ENCODE data around the gene YTHDF1.

Gene YTHDF1

DNA sequence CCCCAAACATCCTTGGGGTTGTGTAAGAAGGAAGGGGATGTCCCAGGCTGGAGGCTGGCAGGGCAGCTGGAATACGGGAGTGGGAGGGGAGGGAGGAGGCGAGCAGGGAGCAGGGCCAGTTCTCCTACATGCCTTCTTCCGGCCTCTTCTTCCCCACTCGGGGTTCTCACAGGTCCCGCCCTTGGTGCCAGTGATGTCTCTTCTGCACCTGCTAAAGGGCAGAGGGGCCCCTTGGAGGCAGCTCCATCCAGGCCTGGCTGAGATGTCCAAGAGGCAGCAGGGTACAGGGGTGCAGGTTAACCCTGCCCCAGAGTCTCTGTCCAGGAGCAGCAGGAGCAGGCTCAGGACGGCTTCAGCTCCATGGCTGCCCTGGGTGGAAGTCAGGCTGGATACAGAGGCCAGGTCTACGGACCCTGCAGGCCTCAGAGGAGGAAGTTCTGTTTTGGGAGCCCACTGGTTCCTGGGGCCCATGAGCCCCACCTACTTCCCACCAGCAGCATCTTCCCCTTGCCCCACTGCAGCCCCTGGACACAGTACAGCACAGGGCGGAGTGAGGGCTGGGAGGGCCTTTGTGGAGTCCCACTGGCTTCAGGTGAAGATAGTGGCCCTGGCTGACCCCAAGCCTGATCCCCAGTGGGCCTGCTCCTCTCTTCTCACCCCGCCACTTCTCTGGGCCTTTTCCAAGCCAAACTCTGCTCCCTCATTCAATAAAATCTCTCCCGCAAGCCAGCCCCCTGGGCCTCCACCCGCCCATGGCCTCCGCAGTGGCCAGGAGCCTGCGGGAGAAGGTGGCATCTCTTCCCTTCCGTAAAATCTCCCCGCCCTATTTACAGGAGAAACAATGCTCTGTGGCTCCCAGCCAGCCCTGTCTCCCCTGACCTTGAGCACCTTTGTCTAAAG, 60.4 kb downstream of the YTHDF1 start:
- DNase-seq (ENCODE audit: low read depth), result no peak

DNA sequence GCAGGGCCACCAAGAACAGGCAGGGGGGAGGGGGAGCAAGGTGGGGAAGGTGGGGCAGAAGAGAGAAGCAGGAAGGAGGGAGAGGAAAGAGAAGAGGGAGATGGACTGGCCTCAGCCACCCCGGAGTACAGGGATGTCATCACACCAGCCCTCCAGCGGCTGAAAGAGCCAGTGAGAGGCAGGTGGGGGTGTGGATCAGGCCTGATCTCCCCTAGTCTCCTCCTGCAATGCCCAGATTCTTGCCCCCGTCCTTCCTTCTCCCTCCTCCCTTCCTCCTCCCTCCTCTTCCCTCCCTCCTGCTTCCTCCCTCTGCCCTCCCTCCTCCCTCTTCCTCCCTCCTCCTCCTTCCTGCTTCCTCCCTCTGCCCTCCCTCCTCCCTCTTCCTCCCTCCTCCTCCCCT, 61.5 kb downstream of the YTHDF1 start:
- DNase-seq (ENCODE audit: low read depth), result no peak

DNA sequence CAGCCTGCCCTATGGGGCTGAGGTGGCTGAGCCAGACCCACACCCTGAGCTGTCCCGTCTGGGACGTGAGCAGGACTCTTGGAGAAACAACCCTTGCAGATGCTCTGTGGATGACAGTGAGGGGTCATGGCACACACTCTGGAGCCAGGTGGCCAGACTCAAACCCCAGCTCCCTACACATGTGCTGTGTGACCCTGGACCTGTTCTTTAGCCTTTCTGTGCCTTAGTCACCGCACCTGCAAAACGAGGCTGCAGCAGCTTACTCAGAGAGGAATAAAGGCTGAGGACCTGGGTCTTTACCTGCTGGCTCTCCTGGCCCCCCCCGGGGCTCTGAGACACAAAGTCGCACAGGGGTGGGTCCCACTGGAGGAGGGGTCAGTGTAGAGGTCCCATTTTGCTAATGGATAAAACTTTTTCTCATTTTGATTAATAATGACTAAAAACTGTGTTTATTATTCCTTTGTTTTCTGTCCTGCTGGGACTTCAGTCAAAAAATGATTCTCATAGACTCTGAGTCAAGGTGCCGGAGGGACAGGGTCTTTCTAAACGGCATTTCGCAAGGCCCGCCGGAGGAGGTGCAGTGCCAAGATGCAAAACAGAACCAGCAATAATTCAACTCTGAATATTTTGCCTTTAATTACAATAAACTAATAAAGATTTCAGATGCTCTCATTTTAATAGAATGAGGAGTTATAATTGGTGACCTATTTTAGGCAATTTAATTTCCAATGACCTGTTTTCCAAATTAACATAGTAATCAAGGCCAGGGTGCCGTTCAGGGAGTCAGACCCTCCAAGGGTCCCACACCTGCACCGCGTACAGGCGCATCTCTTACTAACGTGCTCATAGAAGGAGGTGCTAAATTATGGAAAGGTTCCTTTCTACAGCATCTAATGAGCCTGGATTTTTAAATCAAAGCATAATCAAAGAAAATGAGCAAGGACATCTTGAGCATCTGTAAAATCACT, 62.4 kb downstream of the YTHDF1 start:
- DNase-seq (ENCODE audit: low read depth), result no peak

DNA sequence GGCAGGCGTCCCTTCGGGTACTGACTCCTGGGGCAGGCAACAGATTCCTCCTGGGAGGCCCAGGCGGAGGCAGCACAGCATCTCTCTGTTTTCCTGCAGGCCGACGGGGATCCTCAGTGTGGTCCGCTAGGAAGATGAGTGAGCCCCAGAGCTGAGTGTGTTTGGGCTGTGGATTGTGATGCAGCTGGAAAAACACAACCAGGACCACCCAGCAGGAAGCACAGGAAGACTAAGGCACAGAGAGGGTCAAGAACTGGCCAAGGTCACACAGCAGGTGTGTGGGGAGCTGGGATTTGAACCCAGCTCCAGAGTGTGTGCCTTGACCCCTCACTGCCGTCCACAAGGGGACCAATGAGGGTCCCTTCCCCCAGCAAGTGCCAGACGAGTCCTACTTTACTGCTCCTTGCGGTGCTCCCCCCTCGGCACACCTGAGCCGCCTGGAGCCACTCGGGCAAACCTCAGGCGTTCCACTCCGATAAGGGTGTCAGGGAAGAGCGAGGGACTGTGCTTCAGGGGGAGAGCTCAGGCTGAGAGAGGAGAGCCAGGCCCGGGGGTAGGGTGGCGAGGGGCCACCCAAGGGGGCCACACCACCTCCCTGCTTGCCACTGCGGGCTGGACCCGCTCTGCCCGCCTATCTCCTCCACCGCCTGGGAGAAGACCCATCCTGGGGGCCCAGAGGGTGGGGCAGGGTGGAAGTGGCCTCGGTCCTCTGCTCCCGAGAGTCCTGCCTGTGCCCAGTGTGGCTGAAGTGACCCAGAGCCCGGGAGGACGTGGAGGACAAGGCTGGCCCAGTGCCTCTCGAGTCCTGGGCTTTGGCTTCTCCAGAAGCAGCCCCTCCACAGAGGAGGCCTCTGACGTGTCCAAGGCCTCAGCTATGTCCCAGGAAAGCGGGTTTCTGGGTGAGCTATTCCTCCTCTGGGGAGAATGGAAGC, 63.3 kb downstream of the YTHDF1 start:
- no peak for DNase-seq (ENCODE audit: low read depth)

DNA sequence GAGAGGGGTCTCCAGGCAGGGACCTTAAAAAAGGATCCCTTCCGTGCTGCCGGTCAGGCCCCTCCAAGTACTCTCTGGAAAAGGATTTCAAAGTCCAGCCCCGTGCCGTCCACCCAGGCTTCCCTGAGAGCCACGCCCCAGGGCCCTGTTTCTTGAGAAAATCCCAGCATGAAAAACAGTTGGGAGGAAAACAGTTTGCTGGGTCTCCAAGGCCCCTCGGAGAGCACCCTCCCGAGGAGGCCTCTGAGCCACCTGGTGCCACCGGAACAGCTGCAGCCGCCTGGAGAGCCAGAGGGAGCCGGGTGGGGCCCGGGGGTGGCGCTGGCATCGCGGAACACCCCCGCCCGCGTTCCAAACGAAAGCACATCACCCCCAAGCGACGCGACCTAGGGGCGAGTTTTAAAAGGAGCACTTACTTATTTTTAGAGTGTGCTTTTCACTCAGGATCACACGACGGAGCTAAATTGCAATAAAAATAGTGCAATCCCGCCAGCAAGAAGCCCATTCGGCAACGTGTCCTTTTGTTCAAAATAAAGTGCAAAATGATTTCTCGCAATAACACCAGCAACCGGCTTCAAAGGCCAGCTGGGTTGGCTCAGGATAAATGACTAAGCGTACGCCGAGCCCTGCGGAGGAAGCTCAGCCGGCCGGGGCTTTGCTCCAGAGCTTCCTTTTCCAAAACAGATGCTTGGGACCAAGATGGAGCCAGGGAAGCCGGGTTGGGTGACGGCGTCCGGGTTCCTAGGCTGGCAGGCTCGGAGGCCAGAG, 64.2 kb downstream of the YTHDF1 start:
- DNase-seq (ENCODE audit: low read depth), result no peak

DNA sequence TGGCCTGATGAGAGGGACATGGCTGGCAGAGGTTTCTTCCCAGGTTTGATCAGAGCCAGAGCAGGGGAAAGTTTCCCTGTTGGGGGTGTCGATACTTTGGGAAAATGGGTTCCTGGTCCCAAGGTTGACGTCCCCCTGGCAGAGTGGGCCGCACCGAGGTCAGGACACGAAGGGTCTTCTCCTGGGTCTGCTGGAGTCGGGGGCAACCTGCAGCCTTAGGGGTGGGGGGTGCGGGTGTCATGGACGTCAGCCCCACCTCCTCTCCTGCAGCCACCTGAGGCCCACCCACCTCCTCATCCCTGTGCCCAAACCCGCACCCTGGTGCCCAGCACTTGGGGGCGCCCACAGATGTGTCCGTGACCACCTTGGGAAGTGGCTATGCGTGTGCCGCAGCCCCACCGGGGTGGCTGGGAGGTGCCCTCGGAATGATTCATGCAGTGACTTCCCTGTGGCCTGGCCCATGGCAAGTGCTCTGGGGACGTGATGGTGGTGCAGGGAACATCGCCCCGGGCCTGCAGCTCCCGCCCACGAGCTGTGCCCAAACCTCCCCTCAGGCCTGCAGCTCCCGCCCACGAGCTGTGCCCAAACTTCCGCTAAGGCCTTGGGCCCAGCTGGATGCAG, 64.9 kb downstream of the YTHDF1 start:
- DNase-seq (ENCODE audit: low read depth), result no peak

DNA sequence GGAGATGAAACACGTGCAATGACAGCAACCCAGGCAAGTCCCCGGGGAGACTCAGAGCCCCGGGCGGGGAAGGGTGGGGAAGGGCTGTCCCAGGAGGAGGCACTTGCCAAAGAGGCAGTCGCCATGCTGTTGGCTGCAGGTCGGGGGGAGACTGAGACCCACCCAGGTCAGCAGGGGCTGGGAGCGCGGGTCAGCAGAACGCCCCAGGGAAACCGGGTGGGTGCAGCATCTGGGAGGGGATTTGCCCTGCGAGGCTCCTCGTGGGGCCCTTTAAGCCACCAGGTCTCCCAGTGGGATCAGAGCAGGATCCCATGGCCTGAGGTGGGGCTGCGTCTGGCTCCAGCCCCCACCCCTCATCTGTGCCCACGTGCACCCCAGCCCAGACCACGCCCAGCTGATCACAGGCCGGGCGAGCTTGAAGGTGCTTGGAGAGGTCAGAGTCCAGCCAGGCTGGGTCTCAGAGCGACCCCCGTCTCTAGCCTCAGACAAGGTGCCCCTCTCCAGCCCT, 65.5 kb downstream of the YTHDF1 start:
- no peak for DNase-seq (ENCODE audit: low read depth)

DNA sequence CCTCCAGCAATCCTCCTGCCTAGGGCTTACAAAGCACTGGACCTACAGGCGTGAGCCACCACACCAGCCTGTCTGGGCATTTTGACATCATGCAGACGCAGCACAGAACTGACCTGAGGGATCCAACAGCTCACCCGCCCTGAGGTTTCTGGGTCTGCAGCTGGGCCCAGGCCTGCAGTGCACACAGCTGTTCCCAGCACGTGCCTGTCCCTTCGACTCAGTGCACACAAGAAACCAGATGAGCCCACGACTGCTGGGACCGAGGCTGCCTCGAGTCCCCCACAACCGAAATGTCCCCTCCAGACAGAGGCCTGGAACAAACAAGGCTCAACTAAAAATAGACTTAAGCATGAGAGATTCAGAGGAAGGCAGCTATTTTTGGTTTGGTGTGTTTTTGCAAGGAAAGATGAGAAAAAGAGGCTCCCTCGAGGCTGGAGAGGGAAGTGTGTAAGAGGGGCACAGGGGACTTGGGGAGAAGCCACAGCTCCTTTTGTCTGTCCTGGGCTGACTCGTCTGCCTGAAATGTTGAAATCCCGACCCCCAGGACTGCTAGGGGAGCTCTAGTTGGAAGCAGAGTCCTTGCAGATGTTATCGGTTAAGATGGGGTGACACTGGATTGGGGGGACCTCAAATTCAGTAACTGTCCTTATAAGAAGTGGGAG, 66.3 kb downstream of the YTHDF1 start:
- DNase-seq (ENCODE audit: low read depth), result no peak

DNA sequence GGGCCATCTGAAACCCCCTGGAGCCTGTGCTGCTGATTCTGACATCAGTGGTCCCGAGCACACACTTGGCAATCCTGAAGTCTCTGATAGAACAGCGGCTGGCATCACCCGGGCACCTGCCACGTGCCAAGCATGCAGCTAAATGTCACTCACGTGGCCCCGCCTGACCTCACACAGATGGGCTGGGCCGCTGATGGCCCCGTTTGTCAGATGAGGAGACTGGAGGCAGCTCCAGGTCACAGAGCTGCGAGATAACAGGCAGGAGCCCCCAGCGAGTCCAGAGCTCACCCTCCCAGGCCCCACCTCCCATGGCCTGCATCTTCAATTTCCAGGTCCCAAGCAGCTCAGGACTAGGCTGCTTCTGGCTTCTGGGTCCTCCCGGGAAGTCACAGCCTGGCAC, 67.2 kb downstream of the YTHDF1 start:
- no peak for DNase-seq (ENCODE audit: low read depth)

DNA sequence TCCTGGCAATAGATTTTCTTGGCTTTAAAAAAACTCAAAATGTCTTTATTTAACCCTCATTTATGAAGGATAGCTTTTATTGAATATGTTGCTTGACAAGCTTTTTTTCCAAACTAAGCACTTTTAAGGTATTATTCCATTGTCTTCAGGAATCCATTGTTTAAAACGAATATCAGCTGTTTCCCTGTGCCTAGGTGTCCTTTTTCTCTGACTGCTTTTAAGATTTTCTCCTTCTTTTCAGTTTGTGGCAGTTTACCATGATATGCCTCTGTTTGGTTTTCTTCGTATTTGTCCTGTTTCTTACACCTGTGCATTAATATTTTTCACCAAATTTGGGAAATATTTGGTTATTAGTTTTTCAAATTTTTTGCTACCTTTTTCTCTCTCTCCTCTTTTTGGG, 68.4 kb downstream of the YTHDF1 start:
- DNase-seq (ENCODE audit: low read depth), result no peak

Data from stimulated activated CD8-positive, alpha-beta memory T cell treated with anti-CD3 and anti-CD28 coated beads, Interleukin-7, amount 100 ng/mL, for 24 hours (primary cell).